DOHH2 (cell line): ENCODE measurements around the gene SULT4A1.

Source experiments
- H3F3A ChIP-seq: fragments of 200-600 bp; sonication (generic), shearing (Covaris generic); 2 replicates; pipeline ENCODE4 v1.6.0; 2016; ENCODE audit warnings: antibody characterized with exemption, mild to moderate bottlenecking; ENCODE audit not compliant: control insufficient read depth, insufficient read depth
- H3K27ac ChIP-seq: fragments of 200-600 bp; sonication (generic); 2 replicates; pipeline ENCODE4 v1.5.1; 2014; ENCODE audit warnings: low read depth, mild to moderate bottlenecking, low read length, moderate library complexity
- H3K27me3 ChIP-seq: fragments of 200-600 bp; sonication (generic); 2 replicates; pipeline ENCODE4 v1.6.1; 2014; ENCODE audit warnings: mild to moderate bottlenecking, low read length, mixed read lengths; ENCODE audit not compliant: control insufficient read depth
- H3K36me3 ChIP-seq: fragments of 200-600 bp; sonication (generic); 2 replicates; pipeline ENCODE4 v1.6.1; 2014; ENCODE audit warnings: mild to moderate bottlenecking, low read length, moderate library complexity, mixed read lengths; ENCODE audit not compliant: control insufficient read depth
- H3K4me1 ChIP-seq: fragments of 200-600 bp; sonication (generic); 2 replicates; pipeline ENCODE4 v1.6.1; 2014; ENCODE audit warnings: mild to moderate bottlenecking, low read length, mixed read lengths; ENCODE audit not compliant: control insufficient read depth
- H3K4me2 ChIP-seq: fragments of 200-600 bp; sonication (generic); 2 replicates; pipeline ENCODE4 v1.6.0; 2014; ENCODE audit warnings: mild to moderate bottlenecking, low read length, moderate library complexity
- H3K4me3 ChIP-seq: fragments of 200-600 bp; sonication (generic); 2 replicates; pipeline ENCODE4 v1.5.1; 2014; ENCODE audit warnings: mild to moderate bottlenecking, low read length, mixed read lengths
- H3K79me2 ChIP-seq: fragments of 200-600 bp; sonication (generic); 2 replicates; pipeline ENCODE4 v1.6.1; 2014; ENCODE audit warnings: mild to moderate bottlenecking, low read length, mixed read lengths; ENCODE audit not compliant: control insufficient read depth
- H3K9me2 ChIP-seq: fragments of 200-600 bp; sonication (generic); replicated peaks from 2 replicates; pipeline ENCODE4 v1.6.1; 2014; ENCODE audit warnings: mild to moderate bottlenecking, low read length, mixed read lengths; ENCODE audit not compliant: control insufficient read depth
- H3K9me3 ChIP-seq: fragments of 200-600 bp; sonication (generic); 2 replicates; pipeline ENCODE4 v1.6.1; 2014; ENCODE audit warnings: antibody characterized with exemption, low read length, mixed read lengths; ENCODE audit not compliant: control insufficient read depth, insufficient read depth
- H4K20me1 ChIP-seq: fragments of 200-600 bp; sonication (generic); 2 replicates; pipeline ENCODE4 v1.6.0; 2014; ENCODE audit warnings: low read depth, mild to moderate bottlenecking, antibody characterized with exemption, low read length, moderate library complexity; ENCODE audit not compliant: control insufficient read depth, insufficient read depth
- EZH2phosphoT487 ChIP-seq: fragments of 200-600 bp; sonication (generic); IDR thresholded peaks from 2 replicates; pipeline ENCODE4 v1.6.1; 2017; ENCODE audit warnings: borderline replicate concordance, mild to moderate bottlenecking, antibody characterized with exemption, low read length, moderate library complexity, mixed read lengths
- TF ChIP-seq, protein P1 (sequence below): fragments of 200-600 bp; sonication (generic); IDR thresholded peaks from one replicate; pipeline ENCODE4 v1.5.1; 2014; ENCODE audit warnings: antibody characterized with exemption, mild to moderate bottlenecking, low read depth, low read length; ENCODE audit not compliant: poor library complexity, severe bottlenecking

Gene SULT4A1

GRCh38 chr22:43882122-43882767 lies 19.9 kb upstream of the SULT4A1 start:
- Histone ChIP-seq H3K9me3 (no peaks in the 10 kb centered on the region), H3K27ac (no peak overlapping the region), H3K79me2 (no peaks in the 10 kb centered on the region), H3K9me2 (no peaks in the 10 kb centered on the region), H3K36me3 (no peaks in the 10 kb centered on the region), H3K4me2 (no peak overlapping the region), H3K4me1 (peaks cover 8% of the 10 kb centered on the region), H3K4me3 (no peak overlapping the region), H4K20me1 (no peaks in the 10 kb centered on the region), H3K27me3 (no peaks in the 10 kb centered on the region), H3F3A (no peaks in the 10 kb centered on the region)
- TF ChIP-seq, protein P1, sequence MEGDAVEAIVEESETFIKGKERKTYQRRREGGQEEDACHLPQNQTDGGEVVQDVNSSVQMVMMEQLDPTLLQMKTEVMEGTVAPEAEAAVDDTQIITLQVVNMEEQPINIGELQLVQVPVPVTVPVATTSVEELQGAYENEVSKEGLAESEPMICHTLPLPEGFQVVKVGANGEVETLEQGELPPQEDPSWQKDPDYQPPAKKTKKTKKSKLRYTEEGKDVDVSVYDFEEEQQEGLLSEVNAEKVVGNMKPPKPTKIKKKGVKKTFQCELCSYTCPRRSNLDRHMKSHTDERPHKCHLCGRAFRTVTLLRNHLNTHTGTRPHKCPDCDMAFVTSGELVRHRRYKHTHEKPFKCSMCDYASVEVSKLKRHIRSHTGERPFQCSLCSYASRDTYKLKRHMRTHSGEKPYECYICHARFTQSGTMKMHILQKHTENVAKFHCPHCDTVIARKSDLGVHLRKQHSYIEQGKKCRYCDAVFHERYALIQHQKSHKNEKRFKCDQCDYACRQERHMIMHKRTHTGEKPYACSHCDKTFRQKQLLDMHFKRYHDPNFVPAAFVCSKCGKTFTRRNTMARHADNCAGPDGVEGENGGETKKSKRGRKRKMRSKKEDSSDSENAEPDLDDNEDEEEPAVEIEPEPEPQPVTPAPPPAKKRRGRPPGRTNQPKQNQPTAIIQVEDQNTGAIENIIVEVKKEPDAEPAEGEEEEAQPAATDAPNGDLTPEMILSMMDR = no peak
- no peak for TF ChIP-seq EZH2phosphoT487

- Histone ChIP-seq H3F3A (no peaks in the 10 kb centered on the region), H3K9me2 (no peaks in the 10 kb centered on the region), H3K9me3 (no peaks in the 10 kb centered on the region), H3K79me2 (no peaks in the 10 kb centered on the region), H3K27me3 (no peaks in the 10 kb centered on the region), H3K4me3 (no peak overlapping the region), H4K20me1 (no peaks in the 10 kb centered on the region), H3K36me3 (no peaks in the 10 kb centered on the region), H3K4me2 (no peak overlapping the region), H3K27ac (no peak overlapping the region), H3K4me1 (peaks cover 8% of the 10 kb centered on the region)
- TF ChIP-seq, protein P1 = no peak
- no peak for TF ChIP-seq EZH2phosphoT487
Observed at GRCh38 chr22:43881091-43882061, 19.1 kb upstream of the SULT4A1 start.

DNA sequence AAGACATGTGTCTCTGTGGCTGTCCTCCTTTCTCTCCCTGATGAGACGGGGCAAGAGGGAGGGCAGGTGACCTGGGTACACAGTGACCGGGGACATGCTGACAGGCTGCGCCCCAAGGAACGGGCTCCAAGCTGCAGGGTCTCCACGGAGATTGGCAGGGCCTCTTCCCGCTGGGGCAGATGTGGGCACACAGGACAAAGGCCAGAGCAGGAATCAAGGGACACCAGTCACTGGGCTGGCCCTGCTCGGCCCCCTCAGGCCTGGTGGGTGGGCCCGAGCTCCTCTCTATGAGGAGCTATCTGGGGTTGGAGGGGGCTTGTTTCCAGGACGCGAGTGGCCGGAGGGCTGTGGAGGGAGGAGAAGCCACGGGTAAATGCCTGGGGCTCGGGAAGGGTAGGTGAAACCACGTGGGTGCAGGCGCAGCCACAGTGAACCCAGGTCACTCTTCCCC lies 18.3 kb upstream of the SULT4A1 start:
- TF ChIP-seq, protein P1 = no peak
- TF ChIP-seq EZH2phosphoT487 = no peak
- no peaks in the 10 kb centered on the region for H3K79me2 ChIP-seq
- H3K4me3 ChIP-seq = no peak overlapping the region
- no peaks in the 10 kb centered on the region for H3K9me2 ChIP-seq
- H3K27ac ChIP-seq = no peak overlapping the region
- no peaks in the 10 kb centered on the region for H3K36me3 ChIP-seq
- peaks cover 8% of the 10 kb centered on the region for H3K4me1 ChIP-seq
- H3K4me2 ChIP-seq = no peak overlapping the region
- H3K9me3 ChIP-seq = no peaks in the 10 kb centered on the region
- no peaks in the 10 kb centered on the region for H3F3A ChIP-seq
- H3K27me3 ChIP-seq = no peaks in the 10 kb centered on the region
- no peaks in the 10 kb centered on the region for H4K20me1 ChIP-seq
